GM13976 (cell line): ENCODE data around the gene DLST.

Experiments used
- DNase-seq: peaks from one replicate; pipeline ENCODE4 v3.0.0; 2012; ENCODE audit warnings: low spot score
- CTCF ChIP-seq: IDR thresholded peaks from 2 replicates; pipeline ENCODE4 v1.5.1; 2012; ENCODE audit warnings: borderline replicate concordance, mild to moderate bottlenecking; ENCODE audit not compliant: insufficient read depth; ENCODE audit errors: extremely low read depth, missing control alignments, control extremely low read depth
- in situ Hi-C: fragments of 300-500 bp; cut with MboI; formaldehyde crosslinking; loops from one replicate; pipeline ENCODE4 v1.12.0; 2022; ENCODE audit warnings: low sequenced_read_pairs, mixed read lengths, inconsistent platforms; ENCODE audit not compliant: unreplicated experiment

Gene DLST

DNA sequence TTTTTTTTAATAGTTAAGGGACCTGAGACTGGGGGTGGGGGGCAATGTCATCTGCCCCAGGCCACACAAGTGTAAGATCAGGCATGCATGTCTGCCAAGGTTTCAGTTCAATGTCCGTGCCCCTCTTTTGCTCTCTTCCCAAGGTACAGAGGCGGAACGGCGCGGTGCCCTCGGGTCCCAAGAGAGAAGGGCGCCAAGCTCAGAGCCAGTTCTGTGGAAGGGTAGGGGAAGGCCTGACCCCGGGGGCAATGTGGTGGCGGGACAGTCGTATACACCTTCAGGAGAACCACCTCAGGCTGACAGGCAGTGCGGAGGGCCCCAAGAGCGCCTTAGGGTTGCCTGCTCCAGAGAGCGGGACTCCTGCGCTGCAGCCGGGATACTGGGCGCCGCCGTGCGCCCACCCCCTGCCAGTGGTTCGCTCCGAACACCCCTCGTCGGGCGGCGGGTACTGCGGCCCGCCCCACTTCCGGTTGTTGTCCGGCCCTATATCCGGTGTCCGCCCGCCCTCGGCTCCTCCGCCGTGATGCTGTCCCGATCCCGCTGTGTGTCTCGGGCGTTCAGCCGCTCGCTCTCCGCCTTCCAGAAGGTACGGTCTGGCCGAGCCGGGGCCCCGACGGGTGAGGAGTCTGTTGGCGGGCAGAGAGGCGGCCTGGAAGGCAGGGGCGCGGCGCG, at the start of gene DLST:
Gene DLST, plus strand, starts transcription at position 486 of the 672 bp plus-strand sequence. Its CDS starts 38 bp downstream, at position 524.
- peak; percentile 97 for DNase-seq
- no peak for TF ChIP-seq CTCF
- in situ Hi-C loops: no loop called here

DNA sequence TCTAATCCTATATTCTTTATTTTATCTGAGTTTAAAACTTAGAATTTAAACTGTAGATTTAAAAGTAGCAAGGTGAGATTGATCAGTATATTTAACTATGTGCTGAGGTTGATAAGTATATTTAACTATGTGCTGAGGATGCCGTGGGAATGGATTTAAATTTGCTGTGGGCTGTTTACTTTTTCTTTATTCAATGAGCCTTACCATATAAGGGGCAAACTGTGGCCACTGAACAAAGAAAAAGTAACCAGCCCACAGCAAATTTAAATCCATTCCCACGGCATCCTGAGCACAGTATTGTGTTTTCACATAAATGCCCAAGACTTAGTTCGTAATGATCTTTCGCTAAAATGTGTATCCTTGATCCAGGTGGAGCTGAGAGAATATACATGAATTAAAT, 48.9 kb upstream of the DLST start:
- in situ Hi-C loops: no loop called here
- no peak for TF ChIP-seq CTCF
- DNase-seq: no peak

- no peak for DNase-seq
- TF ChIP-seq CTCF: no peak
- in situ Hi-C loops: no loop called here
Observed at GRCh38 chr14:74834692-74835392, 46.9 kb upstream of the DLST start.

GRCh38 chr14:74835645-74836250, 46.0 kb upstream of the DLST start:
- in situ Hi-C loops: no loop called here
- no peak for DNase-seq
- no peak for TF ChIP-seq CTCF

- no peak for DNase-seq
- in situ Hi-C loops: no loop called here
- TF ChIP-seq CTCF: no peak
Observed at GRCh38 chr14:74836251-74836960, 45.3 kb upstream of the DLST start.

DNA sequence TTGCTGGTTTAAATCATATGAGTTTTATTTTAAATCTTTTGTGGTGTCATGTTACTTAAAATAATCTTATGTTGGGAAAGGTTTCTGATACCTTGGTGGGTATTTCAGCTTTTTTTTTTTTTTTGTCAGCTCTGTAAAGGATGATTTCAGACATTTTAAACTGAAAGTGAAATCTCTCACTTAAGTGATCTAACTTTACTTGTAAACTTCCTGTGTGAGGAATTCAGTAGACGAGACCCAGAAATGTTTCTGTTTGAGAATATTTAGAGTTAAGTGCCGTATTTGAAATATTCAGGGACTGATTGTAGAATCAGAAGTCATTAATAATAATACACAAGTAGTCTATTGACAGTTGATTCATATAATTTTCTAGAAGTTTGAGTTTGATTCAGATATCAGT, 43.5 kb upstream of the DLST start:
- in situ Hi-C loops: no loop called here
- no peak for DNase-seq
- TF ChIP-seq CTCF: no peak
